ENCODE measurements around the gene SETD6. TPM values are rescaled to one million over a fixed set of nuclear protein-coding genes. Genes with fewer than 3 reads are reported as not detected.

SETD6 gene
- total and polyA plus RNA-seq, 4 donors = 4.9 to 19.3 (median 13.7) TPM

GRCh38 chr16:58510097-58510775, 5.1 kb upstream of the SETD6 start:
- 90 to 95% methylated on average over 18 of the region's 18 CpGs for WGBS, 2 donors
- Histone ChIP-seq H3K36me3 (ENCODE audit: control insufficient read depth in 1 of 2, insufficient read depth in 2 of 2, low read length in 1 of 2) (no peaks in the 10 kb centered on the region), H3K27ac (ENCODE audit: low read depth in 1 of 2, low read length in 2 of 2) (no peak overlapping the region), H3K9me3 (ENCODE audit: control insufficient read depth, low read length) (no peaks in the 10 kb centered on the region), H3K4me1 (ENCODE audit: control insufficient read depth in 1 of 2, insufficient read depth in 2 of 2, low read length in 2 of 2) (no peaks in the 10 kb centered on the region), H3K4me3 (ENCODE audit: low read length in 2 of 2) (no peak overlapping the region), H3K27me3 (ENCODE audit: control insufficient read depth in 1 of 2, insufficient read depth in 2 of 2, low read length in 1 of 2) (no peaks in the 10 kb centered on the region)
- intact Hi-C loops (cut with DNase I) = loop anchor here (5.0 to 10.0 kb wide), 5 partner anchors 125 to 247 kb away; partner anchors contain the start of gene GOT2 (in 2 of the 2)
- ATAC-seq (ENCODE audit: low FRiP score) (no peak), DNase-seq (peak in 1 of 2 donors; percentile 65)

- peak in 1 of 2 donors; percentile 67 for DNase-seq
- WGBS, 2 donors = 89 to 93% methylated on average over 29 to 30 of the region's 30 CpGs
- Histone ChIP-seq H3K27ac (ENCODE audit: low read depth in 1 of 2, low read length in 2 of 2) (no peak overlapping the region), H3K9me3 (ENCODE audit: control insufficient read depth, low read length) (no peaks in the 10 kb centered on the region), H3K27me3 (ENCODE audit: control insufficient read depth in 1 of 2, insufficient read depth in 2 of 2, low read length in 1 of 2) (no peaks in the 10 kb centered on the region), H3K36me3 (ENCODE audit: control insufficient read depth in 1 of 2, insufficient read depth in 2 of 2, low read length in 1 of 2) (no peaks in the 10 kb centered on the region), H3K4me1 (ENCODE audit: control insufficient read depth in 1 of 2, insufficient read depth in 2 of 2, low read length in 2 of 2) (no peaks in the 10 kb centered on the region), H3K4me3 (ENCODE audit: low read length in 2 of 2) (no peak overlapping the region)
- intact Hi-C loops (cut with DNase I) = loop anchor here (5.0 to 10.0 kb wide), 5 partner anchors 124 to 246 kb away; partner anchors contain the start of gene GOT2 (in 2 of the 2)
- no peak for ATAC-seq (ENCODE audit: low FRiP score)
Measured at GRCh38 chr16:58510776-58511628, 4.3 kb upstream of the SETD6 start.

- Histone ChIP-seq H3K27ac (ENCODE audit: low read depth in 1 of 2, low read length in 2 of 2) (no peak overlapping the region), H3K4me3 (ENCODE audit: low read length in 2 of 2) (no peak overlapping the region), H3K27me3 (ENCODE audit: control insufficient read depth in 1 of 2, insufficient read depth in 2 of 2, low read length in 1 of 2) (no peaks in the 10 kb centered on the region), H3K36me3 (ENCODE audit: control insufficient read depth in 1 of 2, insufficient read depth in 2 of 2, low read length in 1 of 2) (no peaks in the 10 kb centered on the region), H3K9me3 (ENCODE audit: control insufficient read depth, low read length) (no peaks in the 10 kb centered on the region), H3K4me1 (ENCODE audit: control insufficient read depth in 1 of 2, insufficient read depth in 2 of 2, low read length in 2 of 2) (no peaks in the 10 kb centered on the region)
- intact Hi-C loops (cut with DNase I) = loop anchor here (5.0 to 10.0 kb wide), 5 partner anchors 123 to 245 kb away; partner anchors contain the start of gene GOT2 (in 2 of the 2)
- 55 to 57% methylated on average over 17 of the region's 17 CpGs for WGBS, 2 donors
- ATAC-seq (ENCODE audit: low FRiP score) = no peak
- DNase-seq = peak; percentile 83 to 93
Measured at GRCh38 chr16:58511933-58512815, 3.1 kb upstream of the SETD6 start.

GRCh38 chr16:58513874-58514273, 1.4 kb upstream of the SETD6 start:
- ATAC-seq (ENCODE audit: low FRiP score) = no peak
- intact Hi-C loops (cut with DNase I) = loop anchor here (5.0 to 10.0 kb wide), 5 partner anchors 121 to 243 kb away; partner anchors contain the start of gene GOT2 (in 2 of the 2)
- no peak overlapping the region for H3K4me3 ChIP-seq (ENCODE audit: low read length in 2 of 2)
- H3K9me3 ChIP-seq (ENCODE audit: control insufficient read depth, low read length) = no peaks in the 10 kb centered on the region
- WGBS, 2 donors = 82 to 89% methylated on average over 3 of the region's 3 CpGs
- no peak for DNase-seq
- no peaks in the 10 kb centered on the region for H3K27me3 ChIP-seq (ENCODE audit: control insufficient read depth in 1 of 2, insufficient read depth in 2 of 2, low read length in 1 of 2)
- no peak overlapping the region for H3K27ac ChIP-seq (ENCODE audit: low read depth in 1 of 2, low read length in 2 of 2)
- peaks cover 0 to 2% of the 10 kb centered on the region in 2 donors for H3K36me3 ChIP-seq (ENCODE audit: control insufficient read depth in 1 of 2, insufficient read depth in 2 of 2, low read length in 1 of 2)
- H3K4me1 ChIP-seq (ENCODE audit: control insufficient read depth in 1 of 2, insufficient read depth in 2 of 2, low read length in 2 of 2) = no peaks in the 10 kb centered on the region

GRCh38 chr16:58515871-58516767, 802 bp downstream of the SETD6 start:
- DNase-seq (peak; percentile 58 to 77), ATAC-seq (ENCODE audit: low FRiP score) (no peak)
- 14 to 24% methylated on average over 33 to 66 of the region's 66 CpGs for WGBS, 2 donors
- Histone ChIP-seq H3K4me1 (ENCODE audit: control insufficient read depth in 1 of 2, insufficient read depth in 2 of 2, low read length in 2 of 2) (no peaks in the 10 kb centered on the region), H3K4me3 (ENCODE audit: low read length in 2 of 2) (peak overlapping the region; percentile 22 to 85), H3K27ac (ENCODE audit: low read depth in 1 of 2, low read length in 2 of 2) (peak overlapping the region in 1 of 2 donors; percentile 36), H3K27me3 (ENCODE audit: control insufficient read depth in 1 of 2, insufficient read depth in 2 of 2, low read length in 1 of 2) (no peaks in the 10 kb centered on the region), H3K9me3 (ENCODE audit: control insufficient read depth, low read length) (no peaks in the 10 kb centered on the region), H3K36me3 (ENCODE audit: control insufficient read depth in 1 of 2, insufficient read depth in 2 of 2, low read length in 1 of 2) (peaks cover 0 to 6% of the 10 kb centered on the region in 2 donors)
- intact Hi-C loops (cut with DNase I) = loop anchor here (10.0 kb wide), 3 partner anchors 119 to 219 kb away; partner anchors contain the start of gene GOT2 (in 2 of the 2)

GRCh38 chr16:58516768-58517107, 1.4 kb downstream of the SETD6 start:
- intact Hi-C loops (cut with DNase I) = loop anchor here (10.0 kb wide), 3 partner anchors 118 to 218 kb away; partner anchors contain the start of gene GOT2 (in 2 of the 2)
- H3K27me3 ChIP-seq (ENCODE audit: control insufficient read depth in 1 of 2, insufficient read depth in 2 of 2, low read length in 1 of 2) = no peaks in the 10 kb centered on the region
- peaks cover 0 to 6% of the 10 kb centered on the region in 2 donors for H3K36me3 ChIP-seq (ENCODE audit: control insufficient read depth in 1 of 2, insufficient read depth in 2 of 2, low read length in 1 of 2)
- no peak overlapping the region for H3K27ac ChIP-seq (ENCODE audit: low read depth in 1 of 2, low read length in 2 of 2)
- ATAC-seq (ENCODE audit: low FRiP score) (no peak), DNase-seq (no peak)
- H3K4me3 ChIP-seq (ENCODE audit: low read length in 2 of 2) = no peak overlapping the region
- H3K9me3 ChIP-seq (ENCODE audit: control insufficient read depth, low read length) = no peaks in the 10 kb centered on the region
- 92 to 96% methylated on average over 4 of the region's 4 CpGs for WGBS, 2 donors
- no peaks in the 10 kb centered on the region for H3K4me1 ChIP-seq (ENCODE audit: control insufficient read depth in 1 of 2, insufficient read depth in 2 of 2, low read length in 2 of 2)

GRCh38 chr16:58518083-58518979, 3.0 kb downstream of the SETD6 start:
- H3K4me3 ChIP-seq (ENCODE audit: low read length in 2 of 2) = no peak overlapping the region
- no peaks in the 10 kb centered on the region for H3K9me3 ChIP-seq (ENCODE audit: control insufficient read depth, low read length)
- ATAC-seq (ENCODE audit: low FRiP score) = no peak
- 76 to 79% methylated on average over 8 of the region's 8 CpGs for WGBS, 2 donors
- DNase-seq = no peak
- H3K4me1 ChIP-seq (ENCODE audit: control insufficient read depth in 1 of 2, insufficient read depth in 2 of 2, low read length in 2 of 2) = no peaks in the 10 kb centered on the region
- intact Hi-C loops (cut with DNase I) = loop anchor here (10.0 kb wide), 3 partner anchors 116 to 216 kb away; partner anchors contain the start of gene GOT2 (in 2 of the 2)
- no peak overlapping the region for H3K27ac ChIP-seq (ENCODE audit: low read depth in 1 of 2, low read length in 2 of 2)
- H3K36me3 ChIP-seq (ENCODE audit: control insufficient read depth in 1 of 2, insufficient read depth in 2 of 2, low read length in 1 of 2) = peaks cover 6% of the 10 kb centered on the region in 2 donors
- no peaks in the 10 kb centered on the region for H3K27me3 ChIP-seq (ENCODE audit: control insufficient read depth in 1 of 2, insufficient read depth in 2 of 2, low read length in 1 of 2)

All from aorta (tissue), 5 donors.